ENCODE results near the gene SPAG8.

The SPAG8 gene

DNA sequence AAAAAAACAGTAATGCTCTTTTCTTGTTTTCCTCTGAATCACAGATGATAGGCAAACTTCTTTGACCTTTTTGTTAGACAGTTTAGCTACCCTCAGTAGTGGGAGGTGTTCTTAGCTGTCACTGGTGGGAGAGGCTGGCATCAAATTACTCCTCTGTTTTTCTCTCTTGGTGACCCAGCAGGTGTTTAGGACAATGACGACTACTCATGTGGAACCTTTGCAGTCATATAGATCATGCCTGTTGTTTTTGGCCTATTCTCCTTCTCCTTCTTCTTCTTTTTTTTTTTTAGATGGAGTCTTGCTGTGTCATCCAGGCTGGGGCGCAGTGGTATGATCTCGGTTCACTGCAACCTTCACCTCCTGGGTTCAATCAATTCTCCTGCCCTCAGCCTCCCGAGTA lies 36.0 kb downstream of the SPAG8 start:
- DNase-seq (ENCODE audit: low read depth in 2 of 3, low spot score in 2 of 3), result no peak

DNA sequence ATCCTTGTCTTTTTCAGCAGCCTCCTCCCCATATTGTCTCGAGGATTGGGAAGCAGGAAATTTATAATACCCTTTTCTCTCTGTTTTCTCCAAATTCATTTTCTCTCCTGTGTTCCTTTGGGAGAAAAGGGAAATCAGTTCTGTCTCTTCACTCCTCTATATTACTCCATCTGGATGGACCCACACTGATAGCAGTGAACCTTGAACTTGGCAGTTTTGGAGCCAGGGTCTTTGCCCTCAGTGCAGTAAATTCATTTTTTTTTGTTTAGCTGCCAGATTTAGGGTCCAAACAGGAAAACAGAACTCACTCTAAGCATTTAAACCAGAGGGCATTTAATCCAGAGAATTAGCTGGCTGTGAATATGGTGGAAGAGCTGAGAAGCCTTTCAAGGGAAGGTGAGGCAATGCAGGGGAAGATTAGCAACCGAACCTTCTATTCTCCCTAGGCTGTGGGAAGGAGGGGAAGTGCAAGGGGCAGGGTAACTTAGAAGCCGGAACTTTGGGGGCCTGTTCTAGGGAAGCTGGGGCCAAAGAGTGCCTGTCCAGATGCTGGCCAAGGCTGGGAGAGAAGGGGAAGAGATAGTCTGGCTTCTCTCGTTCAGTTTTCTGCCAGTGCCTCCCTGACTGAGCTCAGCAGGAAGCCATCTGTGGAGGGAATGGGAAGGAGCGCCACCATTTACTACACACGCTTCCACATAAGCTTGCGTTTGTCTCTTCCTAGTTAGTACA lies 37.0 kb downstream of the SPAG8 start:
- DNase-seq (ENCODE audit: low read depth in 2 of 3, low spot score in 2 of 3), result no peak

DNA sequence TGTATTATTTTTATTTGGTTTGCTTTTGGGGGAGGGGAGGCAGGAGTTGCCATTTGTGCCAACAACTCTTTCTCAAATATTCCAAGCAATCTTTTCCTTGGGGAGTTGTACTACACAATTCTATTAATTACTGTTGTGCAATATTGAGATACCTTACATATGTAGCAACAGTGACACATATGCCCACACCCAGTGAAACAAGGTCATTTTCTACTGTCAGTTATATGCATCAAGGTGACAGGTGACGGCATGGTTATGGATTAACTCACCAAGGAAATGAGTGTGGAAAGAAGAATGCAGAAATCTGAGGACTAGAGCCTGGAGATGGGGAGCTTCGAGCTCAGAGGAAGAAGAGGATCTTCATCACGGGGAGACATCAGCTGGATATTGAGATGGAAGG lies 40.1 kb downstream of the SPAG8 start:
- DNase-seq (ENCODE audit: low read depth in 2 of 3, low spot score in 2 of 3), result no peak

DNA sequence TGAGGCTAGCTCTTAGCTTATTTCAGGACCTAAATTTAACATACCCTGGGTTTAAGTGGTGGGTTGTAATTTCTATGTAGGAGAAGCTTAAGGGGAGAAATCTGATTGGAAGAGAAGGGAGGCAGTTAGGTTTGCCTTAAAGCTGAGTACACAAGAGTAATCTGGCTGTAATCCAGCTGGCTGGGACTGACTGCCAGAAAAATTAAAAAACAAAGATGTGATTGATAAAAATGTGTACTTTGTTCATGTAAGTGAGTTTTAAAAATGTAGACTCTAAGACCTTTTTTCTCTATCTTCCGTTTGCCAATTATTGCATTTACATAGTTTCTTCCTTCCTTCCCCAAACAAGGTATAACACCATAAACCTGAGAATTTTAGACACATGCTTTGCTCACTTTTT lies 40.5 kb downstream of the SPAG8 start:
- no peak for DNase-seq (ENCODE audit: low read depth in 2 of 3, low spot score in 2 of 3)

DNA sequence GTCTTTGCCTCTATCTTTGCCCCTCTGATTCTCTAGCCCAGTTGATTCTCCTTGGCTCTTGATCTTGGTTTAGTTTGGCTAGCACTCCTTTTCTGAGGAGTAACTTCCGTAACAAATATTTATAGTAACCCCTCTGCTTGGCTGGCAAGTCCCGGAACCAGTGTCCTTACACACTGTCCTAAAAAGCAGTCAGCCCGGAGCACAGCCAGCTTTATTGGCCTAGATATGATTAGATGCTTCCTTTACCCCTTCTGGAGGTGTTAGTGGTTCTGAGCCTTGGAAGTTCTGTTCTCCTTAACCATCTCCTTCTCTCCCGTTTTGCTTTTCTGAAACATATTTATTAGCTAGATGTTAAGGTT lies 41.0 kb downstream of the SPAG8 start:
- DNase-seq (ENCODE audit: low read depth in 2 of 3, low spot score in 2 of 3), result no peak

DNA sequence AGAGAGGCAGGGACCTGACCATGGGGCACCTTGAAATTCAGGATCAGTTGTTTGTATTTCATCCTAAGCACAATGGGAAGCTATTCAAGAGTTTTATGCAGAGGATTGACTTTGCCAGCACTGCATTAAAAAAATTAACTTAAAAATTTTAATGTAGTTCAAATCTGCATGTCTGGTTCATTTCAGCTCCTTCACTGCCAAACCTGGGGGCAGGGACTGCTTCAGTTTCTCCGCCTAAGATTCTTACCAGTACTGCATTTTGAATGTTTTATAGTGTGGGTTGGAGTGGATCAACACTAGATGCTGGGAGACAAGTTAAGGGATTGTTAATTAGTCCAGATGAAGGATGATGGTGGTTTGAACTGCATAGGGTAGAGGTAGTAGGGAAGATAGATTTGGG lies 42.3 kb downstream of the SPAG8 start:
- DNase-seq (ENCODE audit: low read depth in 2 of 3, low spot score in 2 of 3), result no peak

DNA sequence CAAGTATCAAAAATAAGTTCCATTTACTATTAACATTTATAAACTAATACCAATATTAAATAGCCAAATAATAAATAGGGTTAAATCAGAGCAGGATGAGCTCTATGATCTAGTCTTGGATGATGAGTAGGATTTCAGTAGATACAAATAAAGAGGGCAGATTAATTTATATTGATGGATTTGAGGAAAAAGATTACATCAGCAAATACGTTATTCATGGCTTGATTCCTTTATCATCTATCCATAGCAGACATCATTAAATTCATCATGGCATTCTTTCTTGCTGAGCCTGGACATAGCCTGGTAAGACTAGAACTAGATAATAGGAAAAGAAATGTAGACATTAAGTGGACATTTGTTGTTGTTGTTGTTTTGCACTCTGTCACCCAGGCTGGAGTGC lies 44.6 kb downstream of the SPAG8 start:
- no peak for DNase-seq (ENCODE audit: low read depth in 2 of 3, low spot score in 2 of 3)

DNA sequence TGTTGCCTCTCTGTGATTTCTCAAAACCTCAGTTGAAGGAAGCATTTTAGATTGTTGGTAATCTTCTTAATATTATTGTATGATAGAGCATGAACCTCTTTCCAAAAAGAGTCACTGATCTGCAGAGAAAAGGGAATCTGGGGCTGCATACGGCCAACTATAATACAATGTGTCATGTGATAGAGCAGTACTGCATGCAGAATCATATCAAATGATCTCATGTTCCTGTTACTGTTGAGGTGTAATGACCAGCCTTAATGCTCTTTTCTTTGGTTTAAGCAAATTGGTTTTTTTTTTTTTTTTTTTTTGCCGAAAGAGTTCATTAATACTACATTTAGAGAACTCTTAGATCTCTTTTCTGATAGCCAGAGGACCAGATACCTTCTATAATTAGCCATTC lies 45.1 kb downstream of the SPAG8 start:
- DNase-seq (ENCODE audit: low read depth in 2 of 3, low spot score in 2 of 3), result no peak

DNA sequence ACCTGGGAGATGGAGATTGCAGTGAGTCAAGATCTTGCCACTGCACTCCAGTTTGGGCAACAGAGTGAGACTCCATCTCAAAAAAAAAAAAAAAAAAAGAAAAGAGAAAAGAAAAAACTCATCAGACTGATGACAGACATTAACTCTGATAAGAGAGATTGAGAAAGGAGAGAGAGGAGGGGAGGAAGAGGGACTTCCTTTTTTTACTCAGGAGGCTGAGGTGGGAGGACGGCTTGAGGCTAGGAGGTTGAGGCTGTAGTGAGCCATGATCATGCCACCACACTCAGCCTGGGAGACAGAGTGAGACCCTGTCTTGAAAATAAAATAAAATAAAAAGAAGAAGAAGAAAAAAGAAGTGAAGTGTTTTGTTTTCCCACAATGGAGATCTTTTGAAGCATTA lies 48.3 kb downstream of the SPAG8 start:
- no peak for DNase-seq (ENCODE audit: low read depth in 2 of 3, low spot score in 2 of 3)

DNA sequence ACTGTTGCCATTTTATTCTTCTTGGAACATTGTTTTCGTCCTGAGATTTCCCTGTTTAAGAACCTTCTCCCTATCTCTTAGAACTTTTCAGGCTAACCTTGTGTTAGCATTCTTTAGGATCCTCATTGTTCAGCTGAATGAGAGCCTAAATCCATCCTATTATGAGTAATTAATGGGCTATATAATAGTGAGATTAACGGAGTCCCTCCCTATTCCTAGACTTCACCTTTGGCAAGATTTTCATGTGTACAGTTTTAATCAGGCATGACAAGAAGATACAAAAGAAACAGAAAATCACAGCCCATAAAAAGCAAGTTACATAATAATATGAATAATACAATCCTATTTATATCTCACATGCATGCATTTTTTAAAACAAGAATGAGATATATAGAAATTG lies 48.9 kb downstream of the SPAG8 start:
- DNase-seq (ENCODE audit: low read depth in 2 of 3, low spot score in 2 of 3), result no peak

DNA sequence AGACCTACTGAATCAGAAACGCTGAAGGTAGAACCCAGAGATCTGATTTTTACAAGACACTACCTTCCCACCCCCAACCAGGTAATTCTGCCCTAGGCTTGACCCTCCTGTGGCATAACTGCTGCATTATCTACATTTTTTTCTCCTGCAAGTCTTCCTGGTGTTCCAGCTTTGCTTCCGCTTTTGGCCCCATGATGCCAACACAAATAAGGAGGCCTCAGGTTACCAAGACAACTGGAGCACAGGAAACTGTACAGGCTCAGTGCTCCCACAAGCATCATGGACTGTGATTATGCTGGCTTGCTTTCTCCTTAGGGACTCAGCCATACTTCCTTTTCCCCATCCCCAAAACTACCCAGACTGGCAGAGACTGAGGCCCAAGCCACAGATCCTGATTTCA lies 51.4 kb downstream of the SPAG8 start:
- no peak for DNase-seq (ENCODE audit: low read depth in 2 of 3, low spot score in 2 of 3)

DNA sequence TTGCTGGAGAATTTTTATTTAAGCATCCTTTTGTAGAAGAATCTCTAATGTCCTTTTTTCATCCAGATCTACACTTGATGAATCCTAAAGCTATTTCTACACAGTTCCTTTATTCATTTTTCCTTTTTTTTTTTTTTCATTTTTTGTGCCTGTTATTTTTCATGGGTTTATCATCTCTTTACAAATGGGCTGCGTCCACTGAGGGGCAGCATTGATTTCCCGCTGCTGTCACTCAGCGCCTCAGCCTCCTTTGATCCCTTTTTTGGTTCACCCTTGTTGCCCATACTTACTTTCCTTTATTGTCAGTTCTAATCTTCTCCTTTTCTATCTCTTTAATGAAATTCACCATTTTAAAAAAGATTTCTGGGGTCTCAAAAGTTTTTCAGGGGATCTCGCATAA lies 52.3 kb downstream of the SPAG8 start:
- no peak for DNase-seq (ENCODE audit: low read depth in 2 of 3, low spot score in 2 of 3)
